ENCODE data around the gene KRTAP12-1. TPM values are rescaled to one million over a fixed set of nuclear protein-coding genes. Genes with fewer than 3 reads are reported as not detected.

The KRTAP12-1 gene
- total RNA-seq, 1 donor = not detected

DNA sequence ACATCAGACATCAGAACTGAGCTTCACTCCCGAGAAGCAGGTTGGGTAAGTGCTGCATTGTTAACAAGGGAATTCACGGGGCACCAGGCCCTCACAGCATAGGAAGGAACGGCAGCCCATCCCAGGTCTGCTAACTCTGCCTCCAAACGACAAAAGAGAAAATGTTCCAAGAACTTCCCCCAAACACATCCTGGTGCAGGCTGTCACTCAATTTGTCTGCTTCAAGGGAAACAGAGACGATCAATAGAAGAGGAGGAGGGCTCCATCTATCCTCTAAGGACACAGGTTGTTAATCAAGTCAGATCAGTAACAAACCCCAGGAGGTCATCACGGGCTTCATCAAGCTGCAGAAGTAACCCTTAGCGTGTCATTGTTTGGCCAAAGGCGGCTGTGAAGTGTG is 32.9 kb upstream of the KRTAP12-1 start:
- no peak overlapping the region for H3K4me2 ChIP-seq (ENCODE audit: insufficient read depth, low read length)
- peak; percentile 30 for DNase-seq (ENCODE audit: insufficient read length, low spot score, missing footprints)
- H3K27me3 ChIP-seq (ENCODE audit: insufficient read depth, low read length) = peaks cover 65% of the 10 kb centered on the region
- H3K27ac ChIP-seq (ENCODE audit: low read depth, low read length) = no peak overlapping the region
- no peaks in the 10 kb centered on the region for H3K9me3 ChIP-seq (ENCODE audit: low read depth, low read length)
- no peaks in the 10 kb centered on the region for H3K4me1 ChIP-seq (ENCODE audit: insufficient read depth, low read length)
- no peak overlapping the region for H3K4me3 ChIP-seq (ENCODE audit: insufficient read depth, low read length)
- H3K79me2 ChIP-seq (ENCODE audit: insufficient read depth, low read length) = no peaks in the 10 kb centered on the region
- no peaks in the 10 kb centered on the region for H4K20me1 ChIP-seq (ENCODE audit: insufficient read depth, low read length)
- no peaks in the 10 kb centered on the region for H3K36me3 ChIP-seq (ENCODE audit: insufficient read depth, low read length)
- no peak overlapping the region for H2AFZ ChIP-seq (ENCODE audit: low read length)
- TF ChIP-seq, protein P1, sequence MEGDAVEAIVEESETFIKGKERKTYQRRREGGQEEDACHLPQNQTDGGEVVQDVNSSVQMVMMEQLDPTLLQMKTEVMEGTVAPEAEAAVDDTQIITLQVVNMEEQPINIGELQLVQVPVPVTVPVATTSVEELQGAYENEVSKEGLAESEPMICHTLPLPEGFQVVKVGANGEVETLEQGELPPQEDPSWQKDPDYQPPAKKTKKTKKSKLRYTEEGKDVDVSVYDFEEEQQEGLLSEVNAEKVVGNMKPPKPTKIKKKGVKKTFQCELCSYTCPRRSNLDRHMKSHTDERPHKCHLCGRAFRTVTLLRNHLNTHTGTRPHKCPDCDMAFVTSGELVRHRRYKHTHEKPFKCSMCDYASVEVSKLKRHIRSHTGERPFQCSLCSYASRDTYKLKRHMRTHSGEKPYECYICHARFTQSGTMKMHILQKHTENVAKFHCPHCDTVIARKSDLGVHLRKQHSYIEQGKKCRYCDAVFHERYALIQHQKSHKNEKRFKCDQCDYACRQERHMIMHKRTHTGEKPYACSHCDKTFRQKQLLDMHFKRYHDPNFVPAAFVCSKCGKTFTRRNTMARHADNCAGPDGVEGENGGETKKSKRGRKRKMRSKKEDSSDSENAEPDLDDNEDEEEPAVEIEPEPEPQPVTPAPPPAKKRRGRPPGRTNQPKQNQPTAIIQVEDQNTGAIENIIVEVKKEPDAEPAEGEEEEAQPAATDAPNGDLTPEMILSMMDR (IDR thresholded peaks at IDR 0.05; ENCODE audit: extremely low read depth, low read depth, low read length) = no peak

DNA sequence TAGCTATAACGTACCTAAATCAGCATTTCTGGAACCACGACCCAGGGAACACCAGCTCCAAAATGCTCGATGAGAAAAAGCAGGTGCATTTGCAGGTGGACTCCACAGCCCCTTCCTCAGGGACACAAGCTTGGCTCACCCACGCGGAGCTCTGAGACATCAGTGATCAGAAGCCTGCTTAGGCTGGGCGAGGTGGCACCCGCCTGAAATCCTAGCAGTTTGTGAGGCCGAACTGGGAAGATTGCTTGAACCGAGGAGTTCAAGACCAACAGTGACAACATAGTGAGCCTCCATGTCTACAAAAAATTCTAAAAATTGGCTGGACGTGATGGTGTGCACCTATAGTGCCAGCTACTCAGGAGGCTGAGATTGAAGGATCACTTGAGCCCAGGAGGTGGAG is 31.9 kb upstream of the KRTAP12-1 start:
- no peaks in the 10 kb centered on the region for H4K20me1 ChIP-seq (ENCODE audit: insufficient read depth, low read length)
- no peak for DNase-seq (ENCODE audit: insufficient read length, low spot score, missing footprints)
- H3K4me2 ChIP-seq (ENCODE audit: insufficient read depth, low read length) = no peak overlapping the region
- no peaks in the 10 kb centered on the region for H3K79me2 ChIP-seq (ENCODE audit: insufficient read depth, low read length)
- no peak overlapping the region for H2AFZ ChIP-seq (ENCODE audit: low read length)
- H3K4me1 ChIP-seq (ENCODE audit: insufficient read depth, low read length) = no peaks in the 10 kb centered on the region
- H3K36me3 ChIP-seq (ENCODE audit: insufficient read depth, low read length) = no peaks in the 10 kb centered on the region
- H3K27me3 ChIP-seq (ENCODE audit: insufficient read depth, low read length) = peaks cover 72% of the 10 kb centered on the region
- H3K27ac ChIP-seq (ENCODE audit: low read depth, low read length) = no peak overlapping the region
- H3K9me3 ChIP-seq (ENCODE audit: low read depth, low read length) = no peaks in the 10 kb centered on the region
- TF ChIP-seq, protein P1 (IDR thresholded peaks at IDR 0.05; ENCODE audit: extremely low read depth, low read depth, low read length) = no peak
- H3K4me3 ChIP-seq (ENCODE audit: insufficient read depth, low read length) = no peak overlapping the region

DNA sequence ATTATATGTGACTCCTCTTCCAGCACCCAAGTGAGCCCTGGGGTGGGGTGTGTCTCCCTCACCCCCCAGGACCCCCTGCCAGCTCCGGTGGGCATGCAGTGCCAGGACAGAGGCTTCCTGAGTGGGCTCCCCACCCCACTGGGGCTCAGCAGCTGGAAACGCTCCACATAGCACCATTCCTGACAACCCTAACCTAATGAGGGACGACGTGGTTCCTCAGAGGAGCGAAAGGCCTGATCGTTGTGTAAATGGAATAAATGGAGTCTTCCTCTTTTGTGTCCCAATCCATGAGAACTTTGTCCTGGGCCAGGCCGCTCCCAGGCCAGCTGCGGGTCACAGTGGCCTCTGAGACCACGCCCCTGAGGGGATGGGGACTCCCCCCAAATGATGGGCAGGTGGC is 31.2 kb upstream of the KRTAP12-1 start:
- Histone ChIP-seq H3K27ac (ENCODE audit: low read depth, low read length) (no peak overlapping the region), H3K4me1 (ENCODE audit: insufficient read depth, low read length) (no peaks in the 10 kb centered on the region), H4K20me1 (ENCODE audit: insufficient read depth, low read length) (no peaks in the 10 kb centered on the region), H3K79me2 (ENCODE audit: insufficient read depth, low read length) (no peaks in the 10 kb centered on the region), H2AFZ (ENCODE audit: low read length) (no peak overlapping the region), H3K4me3 (ENCODE audit: insufficient read depth, low read length) (no peak overlapping the region), H3K27me3 (ENCODE audit: insufficient read depth, low read length) (peaks cover 72% of the 10 kb centered on the region), H3K9me3 (ENCODE audit: low read depth, low read length) (no peaks in the 10 kb centered on the region), H3K4me2 (ENCODE audit: insufficient read depth, low read length) (no peak overlapping the region), H3K36me3 (ENCODE audit: insufficient read depth, low read length) (no peaks in the 10 kb centered on the region)
- TF ChIP-seq, protein P1 (IDR thresholded peaks at IDR 0.05; ENCODE audit: extremely low read depth, low read depth, low read length) = no peak
- peak; percentile 62 for DNase-seq (ENCODE audit: insufficient read length, low spot score, missing footprints)

DNA sequence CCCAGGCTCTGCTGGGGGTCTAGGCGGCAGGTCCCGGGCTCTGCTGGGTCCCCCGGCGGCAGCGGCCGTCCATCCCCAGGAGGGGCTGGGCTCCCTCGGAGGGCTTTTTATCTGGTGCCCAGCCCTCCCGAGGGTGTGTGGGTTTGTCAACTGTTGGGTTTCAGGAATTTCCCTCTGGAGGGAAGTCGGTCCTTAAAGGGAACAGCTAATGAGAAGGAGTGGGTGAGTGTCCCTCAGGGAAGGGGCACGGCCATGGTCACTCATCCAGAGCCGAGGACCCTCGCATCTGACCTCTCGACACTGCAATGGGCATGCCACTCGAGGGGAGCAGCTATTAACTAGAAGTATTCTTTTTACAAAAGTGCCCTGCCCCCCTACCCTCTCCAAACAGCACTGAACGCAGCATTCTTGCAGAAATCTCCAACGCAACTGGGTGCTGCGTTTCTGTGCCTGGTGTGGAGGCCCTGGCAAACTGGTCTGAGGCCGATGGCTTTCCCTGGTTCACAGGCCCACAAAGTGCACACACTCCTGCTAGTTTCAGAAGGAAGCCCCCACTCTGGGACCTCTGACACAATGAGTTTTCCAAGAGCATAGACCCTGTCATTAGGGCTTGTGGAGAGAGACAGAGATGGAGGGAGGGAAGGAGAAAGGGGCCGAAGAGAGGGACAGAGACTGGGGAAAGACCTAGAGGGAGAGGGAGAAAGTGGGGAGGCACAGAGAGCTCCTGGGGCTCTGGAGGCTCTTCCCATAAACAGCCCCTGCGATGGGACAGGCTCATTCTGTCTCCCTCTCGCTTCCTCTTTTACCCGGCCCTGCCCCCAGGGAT is 30.5 kb upstream of the KRTAP12-1 start:
- H3K27ac ChIP-seq (ENCODE audit: low read depth, low read length) = no peak overlapping the region
- no peaks in the 10 kb centered on the region for H3K79me2 ChIP-seq (ENCODE audit: insufficient read depth, low read length)
- no peaks in the 10 kb centered on the region for H3K4me1 ChIP-seq (ENCODE audit: insufficient read depth, low read length)
- no peak overlapping the region for H2AFZ ChIP-seq (ENCODE audit: low read length)
- peaks cover 74% of the 10 kb centered on the region for H3K27me3 ChIP-seq (ENCODE audit: insufficient read depth, low read length)
- peak; percentile 51 for DNase-seq (ENCODE audit: insufficient read length, low spot score, missing footprints)
- no peak overlapping the region for H3K4me2 ChIP-seq (ENCODE audit: insufficient read depth, low read length)
- no peaks in the 10 kb centered on the region for H3K9me3 ChIP-seq (ENCODE audit: low read depth, low read length)
- H3K4me3 ChIP-seq (ENCODE audit: insufficient read depth, low read length) = no peak overlapping the region
- H4K20me1 ChIP-seq (ENCODE audit: insufficient read depth, low read length) = no peaks in the 10 kb centered on the region
- H3K36me3 ChIP-seq (ENCODE audit: insufficient read depth, low read length) = no peaks in the 10 kb centered on the region
- TF ChIP-seq, protein P1 (IDR thresholded peaks at IDR 0.05; ENCODE audit: extremely low read depth, low read depth, low read length) = no peak
